Gastroesophageal sphincter (tissue), 3 donors: ENCODE measurements around the gene ROR1.

Experiments used
- POLR2A ChIP-seq, 2 donors: fragments of 450-650 bp; IDR thresholded peaks; one replicate each; pipeline ENCODE4 v1.6.1; 2017; ENCODE audit warnings: antibody characterized with exemption in 2 of 2, mild to moderate bottlenecking in 2 of 2, moderate library complexity in 1 of 2
- TF ChIP-seq, protein P1 (sequence below), 4 experiments: fragments of 200-600 bp in 2 of 4; fragments of 450-650 bp in 2 of 4; sonication (generic) in 1 of 4; IDR thresholded peaks; one replicate each; pipeline ENCODE4 v1.5.1; 2017 to 2019; ENCODE audit warnings: antibody characterized with exemption in 4 of 4, mild to moderate bottlenecking in 2 of 4, moderate library complexity in 2 of 4

GRCh38 chr1:64197076-64197475 lies 423.3 kb downstream of the ROR1 start:
- TF ChIP-seq, protein P1, sequence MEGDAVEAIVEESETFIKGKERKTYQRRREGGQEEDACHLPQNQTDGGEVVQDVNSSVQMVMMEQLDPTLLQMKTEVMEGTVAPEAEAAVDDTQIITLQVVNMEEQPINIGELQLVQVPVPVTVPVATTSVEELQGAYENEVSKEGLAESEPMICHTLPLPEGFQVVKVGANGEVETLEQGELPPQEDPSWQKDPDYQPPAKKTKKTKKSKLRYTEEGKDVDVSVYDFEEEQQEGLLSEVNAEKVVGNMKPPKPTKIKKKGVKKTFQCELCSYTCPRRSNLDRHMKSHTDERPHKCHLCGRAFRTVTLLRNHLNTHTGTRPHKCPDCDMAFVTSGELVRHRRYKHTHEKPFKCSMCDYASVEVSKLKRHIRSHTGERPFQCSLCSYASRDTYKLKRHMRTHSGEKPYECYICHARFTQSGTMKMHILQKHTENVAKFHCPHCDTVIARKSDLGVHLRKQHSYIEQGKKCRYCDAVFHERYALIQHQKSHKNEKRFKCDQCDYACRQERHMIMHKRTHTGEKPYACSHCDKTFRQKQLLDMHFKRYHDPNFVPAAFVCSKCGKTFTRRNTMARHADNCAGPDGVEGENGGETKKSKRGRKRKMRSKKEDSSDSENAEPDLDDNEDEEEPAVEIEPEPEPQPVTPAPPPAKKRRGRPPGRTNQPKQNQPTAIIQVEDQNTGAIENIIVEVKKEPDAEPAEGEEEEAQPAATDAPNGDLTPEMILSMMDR (IDR thresholded peaks at IDR 0.05), result no peak
- no peak for TF ChIP-seq POLR2A (IDR thresholded peaks at IDR 0.05)
